IMR-90 (cell line): ENCODE data around the gene HOXB1. TPM values are rescaled to one million over a fixed set of nuclear protein-coding genes. Genes with fewer than 3 reads are reported as not detected.

Source experiments
- ATAC-seq: fragments of 200-7000 bp; cut with Tn5 transposase; 2 replicates; pipeline ENCODE4 v1.9.1; 2020; ENCODE audit warnings: low read depth, mild to moderate bottlenecking, moderate library complexity
- BruUV-seq: library from RNA; stranded (reverse); fragments of 400-500 nt; replicated peaks from 2 replicates; lab custom pipeline; 2021; lab: Mats Ljungman, UMichigan
- CTCF ChIA-PET: fragments of 300-600 bp; formaldehyde crosslinking; extraction: SDS; loops from one replicate; lab custom pipeline; 2021; ENCODE audit warnings: antibody characterized with exemption; lab: Yijun Ruan, JAX
- POLR2A ChIA-PET: fragments of 300-600 bp; sonication (Branson Sonifier 250); formaldehyde crosslinking; loops from one replicate; lab custom pipeline; 2022; ENCODE audit warnings: antibody characterized with exemption; ENCODE audit not compliant: unreplicated experiment; lab: Charles Lee
- DNase-seq: peaks from one replicate; pipeline ENCODE4 v3.0.0; 2013
- H2AFZ ChIP-seq: replicated peaks from 2 replicates; pipeline ENCODE3; 2013; ENCODE audit warnings: low read length, mild to moderate bottlenecking; ENCODE audit not compliant: poor library complexity
- H2AK5ac ChIP-seq: 2 replicates; pipeline ENCODE4 v1.6.1; 2013; ENCODE audit warnings: low read depth, low read length, inconsistent platforms
- H2AK9ac ChIP-seq: replicated peaks from 2 replicates; pipeline ENCODE3; 2013; ENCODE audit warnings: mild to moderate bottlenecking, low read depth, low read length, moderate library complexity; ENCODE audit not compliant: poor library complexity
- H2BK120ac ChIP-seq: 2 replicates; pipeline ENCODE4 v1.6.1; 2013; ENCODE audit warnings: low read depth, low read length, inconsistent platforms
- H2BK15ac ChIP-seq: 3 replicates; pipeline ENCODE4 v1.6.1; 2013; ENCODE audit warnings: low read depth, low read length, inconsistent platforms
- H2BK20ac ChIP-seq: 2 replicates; pipeline ENCODE4 v1.6.1; 2013; ENCODE audit warnings: low read depth, mild to moderate bottlenecking, inconsistent platforms, low read length, moderate library complexity
- H2BK5ac ChIP-seq: 2 replicates; pipeline ENCODE4 v1.6.1; 2013; ENCODE audit warnings: mild to moderate bottlenecking, low read depth, low read length, inconsistent platforms; ENCODE audit not compliant: poor library complexity, severe bottlenecking
- H3K14ac ChIP-seq: replicated peaks from 2 replicates; pipeline ENCODE4 v1.6.1; 2013; ENCODE audit warnings: low read depth, low read length, inconsistent platforms
- H3K18ac ChIP-seq: 2 replicates; pipeline ENCODE4 v1.6.1; 2013; ENCODE audit warnings: low read depth, low read length, control low read depth
- H3K23ac ChIP-seq: 2 replicates; pipeline ENCODE4 v1.6.1; 2013; ENCODE audit warnings: low read depth, low read length, inconsistent platforms
- H3K27ac ChIP-seq: 2 replicates; pipeline ENCODE4 v1.5.1; 2013; ENCODE audit warnings: mild to moderate bottlenecking, control low read depth, low read length; ENCODE audit not compliant: insufficient read depth
- H3K27me3 ChIP-seq: 2 replicates; pipeline ENCODE4 v1.6.1; 2013; ENCODE audit warnings: low read length; ENCODE audit not compliant: control insufficient read depth, insufficient read depth
- H3K36me3 ChIP-seq: 2 replicates; pipeline ENCODE4 v1.6.1; 2013; ENCODE audit warnings: low read length, mixed read lengths; ENCODE audit not compliant: control insufficient read depth, insufficient read depth
- H3K4ac ChIP-seq: 2 replicates; pipeline ENCODE4 v1.6.1; 2013; ENCODE audit warnings: low read depth, low read length, inconsistent platforms
- H3K4me1 ChIP-seq: 2 replicates; pipeline ENCODE4 v1.6.1; 2013; ENCODE audit warnings: low read length, mixed read lengths; ENCODE audit not compliant: control insufficient read depth, insufficient read depth
- H3K4me2 ChIP-seq: 2 replicates; pipeline ENCODE4 v1.6.1; 2013; ENCODE audit warnings: low read depth, mild to moderate bottlenecking, control low read depth, low read length, moderate library complexity
- H3K4me3 ChIP-seq: 2 replicates; pipeline ENCODE4 v1.5.1; 2013; ENCODE audit warnings: low read depth, mild to moderate bottlenecking, control low read depth, low read length, moderate library complexity; ENCODE audit not compliant: insufficient read depth
- H3K56ac ChIP-seq: 2 replicates; pipeline ENCODE4 v1.6.1; 2013; ENCODE audit warnings: low read length, inconsistent platforms; ENCODE audit not compliant: insufficient read depth; ENCODE audit errors: extremely low read depth
- H3K79me1 ChIP-seq, 2 experiments: 2 replicates each; pipeline ENCODE4 v1.6.1; 2013; ENCODE audit warnings: low read length in 2 of 2, inconsistent platforms in 1 of 2, low read depth in 1 of 2
- H3K9ac ChIP-seq: 2 replicates; pipeline ENCODE4 v1.6.1; 2013; ENCODE audit warnings: low read depth, low read length, control low read depth
- H3K9me1 ChIP-seq: 2 replicates; pipeline ENCODE4 v1.6.1; 2013; ENCODE audit warnings: low read length, inconsistent platforms; ENCODE audit not compliant: insufficient read depth
- H3K9me3 ChIP-seq: 2 replicates; pipeline ENCODE4 v1.6.1; 2013; ENCODE audit warnings: low read length; ENCODE audit not compliant: control insufficient read depth, insufficient read depth
- H4K20me1 ChIP-seq: 2 replicates; pipeline ENCODE4 v1.6.1; 2013; ENCODE audit warnings: low read length, inconsistent platforms; ENCODE audit not compliant: insufficient read depth
- H4K5ac ChIP-seq: 2 replicates; pipeline ENCODE4 v1.6.1; 2013; ENCODE audit warnings: mild to moderate bottlenecking, low read depth, low read length, control low read depth
- H4K8ac ChIP-seq, 2 experiments: 2 replicates each; pipeline ENCODE4 v1.6.1; 2013; ENCODE audit warnings: low read depth in 2 of 2, low read length in 2 of 2, control low read depth in 1 of 2, inconsistent platforms in 1 of 2
- H4K91ac ChIP-seq: 2 replicates; pipeline ENCODE4 v1.6.1; 2013; ENCODE audit warnings: low read depth, low read length, inconsistent platforms; ENCODE audit not compliant: insufficient read depth
- BHLHE40 ChIP-seq: fragments of 150-350 bp; IDR thresholded peaks from 2 replicates; pipeline ENCODE4 v1.6.1; 2016; ENCODE audit warnings: mild to moderate bottlenecking, low read depth, low read length
- CEBPB ChIP-seq: IDR thresholded peaks from 2 replicates; pipeline ENCODE4 v1.6.1; 2012; ENCODE audit warnings: low read depth, low read length, improper control_type of control experiment
- CHD1 ChIP-seq: IDR thresholded peaks from 2 replicates; pipeline ENCODE4 v1.6.1; 2012; ENCODE audit warnings: low read depth, low read length, improper control_type of control experiment
- FOS ChIP-seq: fragments of 150-350 bp; IDR thresholded peaks from 2 replicates; pipeline ENCODE4 v1.6.1; 2016; ENCODE audit warnings: low read depth, low read length
- MAFK ChIP-seq: IDR thresholded peaks from 2 replicates; pipeline ENCODE4 v1.6.1; 2012; ENCODE audit warnings: low read depth, low read length, improper control_type of control experiment
- MXI1 ChIP-seq: IDR thresholded peaks from 2 replicates; pipeline ENCODE4 v1.6.1; 2012; ENCODE audit warnings: low read depth, mild to moderate bottlenecking, low read length, moderate library complexity, borderline replicate concordance
- NFE2L2 ChIP-seq: fragments of 150-350 bp; IDR thresholded peaks from 2 replicates; pipeline ENCODE4 v1.6.1; 2016; ENCODE audit warnings: low read depth, mild to moderate bottlenecking, low read length
- POLR2A ChIP-seq: IDR thresholded peaks from 2 replicates; pipeline ENCODE4 v1.6.1; 2012; ENCODE audit warnings: mild to moderate bottlenecking, low read depth, low read length
- RAD21 ChIP-seq: IDR thresholded peaks from 2 replicates; pipeline ENCODE4 v1.6.1; 2012; ENCODE audit warnings: low read length, improper control_type of control experiment
- RCOR1 ChIP-seq: IDR thresholded peaks from 2 replicates; pipeline ENCODE4 v1.6.1; 2012; ENCODE audit warnings: mild to moderate bottlenecking, low read length, improper control_type of control experiment; ENCODE audit not compliant: insufficient replicate concordance
- RFX5 ChIP-seq: IDR thresholded peaks from 2 replicates; pipeline ENCODE4 v1.8.0; 2012; ENCODE audit warnings: low read depth, mild to moderate bottlenecking, low read length, moderate library complexity
- SMC3 ChIP-seq: fragments of 150-350 bp; IDR thresholded peaks from 2 replicates; pipeline ENCODE4 v1.6.1; 2016; ENCODE audit warnings: low read depth, mild to moderate bottlenecking, antibody characterized with exemption, low read length, moderate library complexity
- USF2 ChIP-seq: fragments of 150-350 bp; IDR thresholded peaks from 2 replicates; pipeline ENCODE4 v1.6.1; 2017; ENCODE audit warnings: mild to moderate bottlenecking, antibody characterized with exemption, low read length, low read depth
- WGBS, 2 experiments: methylation state at CpG; one replicate each; pipeline versions ENCODE4 v1.1.5 to v1.1.7; 2013; ENCODE audit warnings: missing lambda C conversion rate in 2 of 2; ENCODE audit not compliant: insufficient read length in 1 of 2; ENCODE audit errors: extremely low coverage in 2 of 2; 5-methylcytosine and 5-hydroxymethylcytosine counted together
- dilution Hi-C: fragments of 300-500 bp; cut with HindIII; formaldehyde crosslinking; loops from one replicate; pipeline ENCODE4 v1.14.3; 2018; ENCODE audit warnings: low sequenced_read_pairs; ENCODE audit not compliant: unreplicated experiment
- in situ Hi-C: fragments of 300-500 bp; cut with MboI; formaldehyde crosslinking; loops from 3 replicates; pipeline ENCODE4 v1.14.3; 2019; ENCODE audit warnings: low sequenced_read_pairs, inconsistent platforms, mixed read lengths
- intact Hi-C: fragments of 100-400 bp; cut with micrococcal nuclease; formaldehyde crosslinking; loops from 2 replicates; pipeline ENCODE4 v1.10.0; 2022
- polyA plus RNA-seq, 3 experiments: library from polyadenylated mRNA; depleted of rRNA; stranded (reverse); fragments of >200 nt; gene quantifications; 2 replicates each; pipeline ENCODE4 v1.2.3, GENCODE V29; 2012; ENCODE audit warnings: low replicate concordance in 1 of 3
- total RNA-seq: library from RNA; depleted of rRNA; stranded (reverse); fragments of >200 nt; gene quantifications from 2 replicates; pipeline ENCODE4 v1.2.3, GENCODE V29; 2012

HOXB1 gene
- total and polyA plus RNA-seq, 2 of the 4 experiments (the other 2 are of a cell fraction), result not detected

- H4K20me1 ChIP-seq, result no peaks in the 10 kb centered on the region
- no peaks in the 10 kb centered on the region for H3K27me3 ChIP-seq
- no peak for ATAC-seq
- no CpG with 5 or more reads among the region's 5 CpGs for WGBS, 2 experiments
- no peak overlapping the region for H3K9ac ChIP-seq
- no peak overlapping the region for H4K8ac ChIP-seq
- no peak for DNase-seq
- H3K9me3 ChIP-seq, result no peaks in the 10 kb centered on the region
- dilution Hi-C loops, result no loop called here
- 0 out of 2 replicates have a peak, but pooled peaks cover 5% of the 10 kb centered on the region for H3K9me1 ChIP-seq
- no peak overlapping the region for H3K56ac ChIP-seq
- intact Hi-C loops, result no loop called here
- no TSS peak for BruUV-seq
- no peak overlapping the region for H2BK5ac ChIP-seq
- H3K4me1 ChIP-seq, result peaks cover 17% of the 10 kb centered on the region
- H3K4ac ChIP-seq, result peak overlapping the region; percentile 25; the same call in 1 of the 2 replicates
- peak overlapping the region; percentile 45; the same call in 1 of the 3 replicates for H2BK15ac ChIP-seq
- H2AFZ ChIP-seq, result no peak overlapping the region
- H3K18ac ChIP-seq, result no peak overlapping the region
- H3K14ac ChIP-seq, result no peak overlapping the region
- H2BK120ac ChIP-seq, result peak overlapping the region; percentile 39; the same call in 1 of the 2 replicates
- TF ChIP-seq CHD1 (no peak), POLR2A (no peak), SMC3 (no peak), CEBPB (no peak), USF2 (no peak), RAD21 (no peak), NFE2L2 (no peak), BHLHE40 (no peak), FOS (no peak), MAFK (no peak), RFX5 (no peak), RCOR1 (no peak), MXI1 (no peak)
- ChIA-PET CTCF (interaction anchor here (0.6 to 1.4 kb wide), 2 partner anchors 16 to 111 kb away, joined by 4 to 5 read pairs; no protein-coding TSS in a partner anchor), POLR2A (no interaction called here)
- no peak overlapping the region for H3K4me2 ChIP-seq
- H4K91ac ChIP-seq, result no peak overlapping the region
- H3K36me3 ChIP-seq, result no peaks in the 10 kb centered on the region
- no peak overlapping the region for H3K4me3 ChIP-seq
- H2BK20ac ChIP-seq, result peak overlapping the region; percentile 43; the same call in 1 of the 2 replicates
- no peak overlapping the region for H2AK5ac ChIP-seq
- H2AK9ac ChIP-seq, result no peak overlapping the region
- in situ Hi-C loops, result no loop called here
- H4K5ac ChIP-seq, result peak overlapping the region; percentile 33; the same call in 1 of the 2 replicates
- no peak overlapping the region for H3K23ac ChIP-seq
- H3K27ac ChIP-seq, result no peak overlapping the region
- peaks cover 0 to 6% of the 10 kb centered on the region in 2 experiments; a peak in 1 of 4 replicates for H3K79me1 ChIP-seq
Measured at GRCh38 chr17:48506246-48506645, 24.6 kb downstream of the HOXB1 start.
